Upper lobe of left lung (tissue), 6 donors: ENCODE results near the gene TAGLN2. TPM values are rescaled to one million over a fixed set of nuclear protein-coding genes. Genes with fewer than 3 reads are reported as not detected.
A peak's percentile ranks its signal among the peaks of the same experiment; 100 is the strongest.

ENCODE experiments used
- ATAC-seq, 2 donors: fragments of 200-7000 bp; cut with Tn5 transposase; one replicate each; pipeline ENCODE4 v1.9.1; 2022; ENCODE audit warnings: mild to moderate bottlenecking in 2 of 2, moderate library complexity in 2 of 2; ENCODE audit not compliant: low FRiP score in 2 of 2
- DNase-seq, 2 donors: peaks; one replicate each; pipeline ENCODE4 v3.0.0-alpha.2; 2019 to 2020
- H3K27ac ChIP-seq, 4 donors: fragments of 200-600 bp; sonication (generic); one replicate each; pipeline ENCODE4 v1.5.1; 2016 to 2019
- H3K27me3 ChIP-seq, 4 donors: fragments of 200-600 bp; sonication (generic); one replicate each; pipeline ENCODE4 v1.5.1; 2017 to 2019
- H3K36me3 ChIP-seq, 4 donors: fragments of 200-600 bp; sonication (generic); one replicate each; pipeline ENCODE4 v1.5.1; 2016 to 2019
- H3K4me1 ChIP-seq, 4 donors: fragments of 200-600 bp; sonication (generic); one replicate each; pipeline ENCODE4 v1.5.1; 2018 to 2019
- H3K4me3 ChIP-seq, 4 donors: fragments of 200-600 bp; sonication (generic); one replicate each; pipeline ENCODE4 v1.5.1; 2017 to 2019; ENCODE audit warnings: mild to moderate bottlenecking in 2 of 4, moderate library complexity in 1 of 4
- H3K9me3 ChIP-seq, 4 donors: fragments of 200-600 bp; sonication (generic); one replicate each; pipeline ENCODE4 v1.5.1; 2018 to 2019
- EP300 ChIP-seq, 4 donors: sonication (generic); formaldehyde crosslinking; IDR thresholded peaks; one replicate each; pipeline ENCODE4 v1.5.1; 2017; ENCODE audit warnings: antibody characterized with exemption in 4 of 4, control low read depth in 2 of 4
- POLR2A ChIP-seq, 4 donors: fragments of 450-650 bp; IDR thresholded peaks; one replicate each; pipeline ENCODE4 v1.5.1; 2016 to 2017; ENCODE audit warnings: antibody characterized with exemption in 4 of 4, mild to moderate bottlenecking in 2 of 4
- POLR2AphosphoS5 ChIP-seq, 2 donors: sonication (generic); formaldehyde crosslinking; IDR thresholded peaks; one replicate each; pipeline ENCODE4 v1.5.1; 2017; ENCODE audit warnings: antibody characterized with exemption in 2 of 2
- WGBS, 2 donors: methylation state at CpG; one replicate each; pipeline ENCODE4 v1.1.5; 2017 to 2018; 5-methylcytosine and 5-hydroxymethylcytosine counted together
- total RNA-seq, 6 donors: library from RNA; depleted of rRNA in 4 of 6; stranded (reverse); fragments of >200 nt in 4 of 6; gene quantifications; one replicate each; pipeline versions ENCODE4 v1.1.0 to v1.2.1, GENCODE V29; 2016 to 2021
- TF ChIP-seq, protein P1 (sequence below), 6 experiments: fragments of 450-650 bp in 4 of 6; fragments of 200-600 bp in 2 of 6; sonication (generic) in 2 of 6; IDR thresholded peaks; one replicate each; pipeline ENCODE4 v1.5.1; 2016 to 2019; ENCODE audit warnings: antibody characterized with exemption in 6 of 6
- donor health status: DM: no; HTN: no; CAD: no; lungs with moderate emphysema.
- donor health status: DM: no; HTN: yes; CAD: no; lungs with severe emphysema.

Gene TAGLN2
- total RNA-seq, 6 donors from 2014 or later: 167 to 1,014 (median 605) TPM

DNA sequence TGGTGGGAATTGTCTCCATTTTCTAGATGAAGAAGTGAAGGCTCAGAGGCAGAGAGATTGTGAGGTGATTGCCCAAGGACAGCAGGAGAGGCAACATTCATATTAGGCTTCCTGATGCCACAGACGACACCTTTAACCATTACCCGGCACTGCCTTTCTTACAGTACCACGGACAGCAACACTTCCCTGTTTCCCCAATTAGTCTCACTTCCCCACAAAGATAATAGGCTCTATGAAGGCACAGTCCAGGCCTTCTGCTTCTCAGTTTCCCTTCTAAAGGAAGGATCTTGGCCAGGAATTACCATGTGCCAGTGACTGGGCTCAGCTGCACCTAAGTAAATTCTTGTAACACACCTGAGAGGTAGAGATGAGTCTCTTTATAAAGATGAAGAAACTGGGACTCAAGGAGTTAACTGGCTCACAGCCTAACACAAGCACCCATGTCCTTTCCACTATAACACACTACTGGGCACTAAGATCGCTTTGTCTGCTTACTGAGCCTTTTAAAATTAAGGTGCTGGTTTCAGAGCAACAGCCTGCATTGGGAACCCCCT, 10.5 kb upstream of the TAGLN2 start:
- H3K9me3 ChIP-seq: no peaks in the 10 kb centered on the region
- no peak overlapping the region for H3K27ac ChIP-seq
- no peak for DNase-seq
- peaks cover 12 to 26% (median 18%) of the 10 kb centered on the region in 4 donors for H3K4me1 ChIP-seq
- H3K27me3 ChIP-seq: no peaks in the 10 kb centered on the region
- H3K4me3 ChIP-seq: no peak overlapping the region
- no peaks in the 10 kb centered on the region for H3K36me3 ChIP-seq
- whole genome bisulfite sequencing, 2 donors: 51 to 67% methylated on average over 3 to 4 of the region's 4 CpGs
- peak in 1 of 2 donors; percentile 51 for ATAC-seq
- no peak for TF ChIP-seq EP300 (IDR thresholded peaks at IDR 0.05)

DNA sequence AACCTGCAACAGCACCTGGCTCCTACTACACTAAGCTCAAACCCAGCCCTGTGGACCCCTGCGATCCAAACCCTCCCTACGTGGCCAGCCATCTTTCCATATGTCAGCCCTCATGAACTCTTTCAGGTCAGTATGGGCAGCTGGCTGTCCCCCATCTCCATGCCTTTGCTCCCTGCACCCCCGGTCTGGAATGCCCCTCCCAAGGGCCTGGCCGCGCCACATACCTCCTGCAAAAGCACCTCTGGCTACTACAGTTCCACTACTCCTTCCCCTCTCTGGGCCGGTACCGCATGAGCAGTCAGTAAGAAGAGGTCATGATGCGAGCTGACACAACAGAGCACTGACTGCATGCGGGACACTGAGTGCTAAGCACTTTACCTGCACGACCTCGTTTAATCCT, 10.0 kb upstream of the TAGLN2 start:
- Histone ChIP-seq H3K27ac (no peak overlapping the region), H3K4me1 (peaks cover 12 to 26% (median 18%) of the 10 kb centered on the region in 4 donors), H3K9me3 (no peaks in the 10 kb centered on the region), H3K4me3 (no peak overlapping the region), H3K27me3 (no peaks in the 10 kb centered on the region), H3K36me3 (no peaks in the 10 kb centered on the region)
- 90 to 92% methylated on average over 11 of the region's 11 CpGs for WGBS, 2 donors
- TF ChIP-seq POLR2AphosphoS5 (IDR thresholded peaks at IDR 0.05): no peak
- no peak for TF ChIP-seq EP300 (IDR thresholded peaks at IDR 0.05)
- TF ChIP-seq POLR2A (IDR thresholded peaks at IDR 0.05): no peak
- TF ChIP-seq, protein P1, sequence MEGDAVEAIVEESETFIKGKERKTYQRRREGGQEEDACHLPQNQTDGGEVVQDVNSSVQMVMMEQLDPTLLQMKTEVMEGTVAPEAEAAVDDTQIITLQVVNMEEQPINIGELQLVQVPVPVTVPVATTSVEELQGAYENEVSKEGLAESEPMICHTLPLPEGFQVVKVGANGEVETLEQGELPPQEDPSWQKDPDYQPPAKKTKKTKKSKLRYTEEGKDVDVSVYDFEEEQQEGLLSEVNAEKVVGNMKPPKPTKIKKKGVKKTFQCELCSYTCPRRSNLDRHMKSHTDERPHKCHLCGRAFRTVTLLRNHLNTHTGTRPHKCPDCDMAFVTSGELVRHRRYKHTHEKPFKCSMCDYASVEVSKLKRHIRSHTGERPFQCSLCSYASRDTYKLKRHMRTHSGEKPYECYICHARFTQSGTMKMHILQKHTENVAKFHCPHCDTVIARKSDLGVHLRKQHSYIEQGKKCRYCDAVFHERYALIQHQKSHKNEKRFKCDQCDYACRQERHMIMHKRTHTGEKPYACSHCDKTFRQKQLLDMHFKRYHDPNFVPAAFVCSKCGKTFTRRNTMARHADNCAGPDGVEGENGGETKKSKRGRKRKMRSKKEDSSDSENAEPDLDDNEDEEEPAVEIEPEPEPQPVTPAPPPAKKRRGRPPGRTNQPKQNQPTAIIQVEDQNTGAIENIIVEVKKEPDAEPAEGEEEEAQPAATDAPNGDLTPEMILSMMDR (IDR thresholded peaks at IDR 0.05): no peak
- ATAC-seq: no peak
- DNase-seq: no peak

DNA sequence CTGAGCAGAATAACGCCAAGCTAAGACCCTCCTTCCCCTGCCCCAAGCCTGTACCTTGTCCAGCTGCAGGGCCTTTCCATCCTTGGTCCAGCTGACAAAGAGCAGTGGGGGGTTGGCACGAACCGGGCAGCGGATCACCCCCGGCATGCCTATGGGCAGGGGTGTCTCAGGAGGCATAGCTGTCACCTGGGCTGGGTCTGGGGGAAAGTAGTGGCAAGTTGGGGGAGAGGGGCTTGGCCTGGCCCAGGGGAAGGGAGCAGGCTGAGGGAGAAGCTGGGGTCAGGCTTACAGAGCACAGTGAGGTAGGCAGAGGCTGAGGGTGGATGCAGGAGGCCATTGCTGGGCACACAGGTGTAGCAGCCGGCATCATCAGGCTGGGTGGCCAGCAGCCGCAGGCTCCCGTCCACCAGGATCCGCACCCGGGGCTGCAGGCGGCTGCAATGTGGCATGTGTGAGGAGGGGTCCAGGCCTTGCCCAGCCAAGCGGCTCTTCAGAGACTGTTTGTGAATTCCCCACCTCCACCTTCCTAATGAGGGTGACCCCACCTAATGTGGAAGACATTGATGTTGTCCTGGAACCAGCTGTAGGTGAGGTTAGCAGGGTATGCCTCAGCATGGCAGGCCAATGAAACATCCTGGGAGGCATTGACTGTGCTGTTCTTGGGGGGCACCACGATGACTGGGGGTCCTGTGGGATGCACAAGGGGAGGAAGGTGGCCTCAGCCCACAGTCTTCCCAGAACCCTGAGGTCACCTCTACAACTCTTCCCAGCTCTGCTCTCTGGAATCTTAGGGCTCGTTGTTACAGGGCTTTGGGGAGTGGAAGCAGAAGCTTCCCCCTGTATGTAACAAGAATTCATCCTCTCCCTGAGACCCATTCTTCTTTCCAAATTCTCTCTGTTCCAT, 9.1 kb upstream of the TAGLN2 start:
- no peak overlapping the region for H3K27ac ChIP-seq
- H3K4me1 ChIP-seq: peaks cover 12 to 26% (median 18%) of the 10 kb centered on the region in 4 donors
- ATAC-seq (no peak), DNase-seq (peak in 1 of 2 donors; percentile 70)
- no peak overlapping the region for H3K4me3 ChIP-seq
- WGBS, 2 donors: 90 to 95% methylated on average over 8 to 13 of the region's 14 CpGs
- no peaks in the 10 kb centered on the region for H3K36me3 ChIP-seq
- no peak for TF ChIP-seq EP300 (IDR thresholded peaks at IDR 0.05)
- TF ChIP-seq POLR2AphosphoS5 (IDR thresholded peaks at IDR 0.05): no peak
- no peak for TF ChIP-seq POLR2A (IDR thresholded peaks at IDR 0.05)
- TF ChIP-seq, protein P1 (IDR thresholded peaks at IDR 0.05): no peak
- H3K9me3 ChIP-seq: no peaks in the 10 kb centered on the region
- no peaks in the 10 kb centered on the region for H3K27me3 ChIP-seq

DNA sequence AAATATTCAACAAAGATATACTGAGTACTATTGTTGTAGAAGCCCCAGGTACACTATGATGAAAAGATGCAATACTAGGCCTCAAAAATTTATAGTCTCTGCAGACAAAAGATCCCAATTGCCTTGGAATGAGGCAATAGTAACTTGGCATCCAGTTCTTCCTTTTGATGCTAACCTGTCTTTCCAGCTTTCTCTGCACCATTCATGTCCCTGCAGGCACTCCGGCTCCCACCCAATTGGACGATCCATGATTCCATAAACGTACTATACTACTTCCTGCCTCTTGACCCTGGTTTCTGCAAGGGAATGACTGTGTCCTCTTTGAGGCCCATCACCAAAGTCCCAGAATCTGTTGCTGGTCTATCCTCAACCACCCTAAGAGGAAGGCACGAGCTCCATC, 8.0 kb upstream of the TAGLN2 start:
- H3K36me3 ChIP-seq: no peaks in the 10 kb centered on the region
- WGBS, 2 donors: 79 to 84% methylated on average over 4 of the region's 4 CpGs
- TF ChIP-seq POLR2A (IDR thresholded peaks at IDR 0.05): no peak
- TF ChIP-seq, protein P1 (IDR thresholded peaks at IDR 0.05): no peak
- TF ChIP-seq EP300 (IDR thresholded peaks at IDR 0.05): no peak
- no peak for TF ChIP-seq POLR2AphosphoS5 (IDR thresholded peaks at IDR 0.05)
- H3K27me3 ChIP-seq: no peaks in the 10 kb centered on the region
- DNase-seq (no peak), ATAC-seq (no peak)
- peaks cover 12 to 22% (median 18%) of the 10 kb centered on the region in 4 donors for H3K4me1 ChIP-seq
- no peak overlapping the region for H3K27ac ChIP-seq
- H3K4me3 ChIP-seq: no peak overlapping the region
- no peaks in the 10 kb centered on the region for H3K9me3 ChIP-seq
